RCC 7860 (cell line): Measurements from ENCODE around the gene ADAMTSL1.

Experiments used
- DNase-seq: peaks from one replicate; pipeline ENCODE4 v3.0.0-alpha.2; 2015; ENCODE audit warnings: low spot score
- FAIRE-seq: peaks from 2 replicates; lab custom pipeline; 2012; peaks lifted over from hg19 to GRCh38; lab: Jason Lieb, UNC

Gene ADAMTSL1

DNA sequence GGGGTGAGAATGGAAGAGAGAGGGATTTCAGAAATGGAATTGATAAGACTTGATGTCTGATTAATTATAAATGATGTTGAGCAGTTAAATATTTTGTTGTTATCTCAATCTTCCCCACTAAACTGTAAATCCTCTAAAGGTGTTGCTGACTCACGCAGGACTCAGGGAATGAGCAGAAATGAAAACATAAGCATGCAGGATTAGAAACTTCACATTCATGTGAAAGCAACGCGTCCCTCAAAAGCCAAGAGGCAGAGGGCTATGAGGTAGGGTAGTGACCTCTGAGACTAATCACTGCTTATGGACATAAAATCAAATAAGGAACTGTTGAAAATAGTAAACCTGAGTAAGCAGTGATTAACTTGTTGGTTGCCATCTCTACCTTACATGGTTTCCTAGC, 21.1 kb downstream of the ADAMTSL1 start:
- FAIRE-seq, result no peak
- DNase-seq, result no peak

DNA sequence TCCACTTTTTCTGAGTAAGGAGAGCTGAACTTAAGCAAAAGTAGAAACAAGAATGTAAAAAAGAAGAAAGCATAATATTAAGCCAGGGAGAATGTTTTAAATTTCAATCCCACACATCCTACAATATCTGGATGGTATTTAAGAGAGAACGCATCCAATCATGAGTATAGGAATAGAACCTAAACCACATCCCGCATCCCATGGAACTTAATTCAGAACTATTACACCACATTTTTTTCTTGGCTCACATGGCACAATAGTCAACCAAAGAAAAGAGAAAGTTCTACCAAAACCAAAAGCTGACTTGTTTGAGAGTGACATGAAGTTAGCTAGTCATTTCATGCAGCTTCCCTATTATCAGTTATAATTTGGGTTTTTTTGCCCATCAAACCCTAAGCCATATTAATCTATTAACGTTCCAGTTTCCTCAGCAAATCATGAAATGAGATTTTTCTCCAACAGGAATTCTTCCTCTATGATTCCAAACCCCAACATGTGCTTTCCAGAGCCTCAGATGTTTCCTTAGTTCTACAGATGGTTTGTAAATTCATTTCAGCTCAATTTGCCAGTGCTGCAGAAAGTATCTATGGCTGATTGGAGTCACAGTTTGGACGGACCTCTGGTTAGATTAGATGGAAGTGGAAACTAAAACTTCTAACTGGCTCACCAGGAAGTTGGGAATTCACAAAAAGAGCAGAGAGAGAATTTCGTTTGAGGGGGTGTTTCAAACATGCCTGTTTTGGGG, 22.5 kb downstream of the ADAMTSL1 start:
- FAIRE-seq (no peak), DNase-seq (no peak)

DNA sequence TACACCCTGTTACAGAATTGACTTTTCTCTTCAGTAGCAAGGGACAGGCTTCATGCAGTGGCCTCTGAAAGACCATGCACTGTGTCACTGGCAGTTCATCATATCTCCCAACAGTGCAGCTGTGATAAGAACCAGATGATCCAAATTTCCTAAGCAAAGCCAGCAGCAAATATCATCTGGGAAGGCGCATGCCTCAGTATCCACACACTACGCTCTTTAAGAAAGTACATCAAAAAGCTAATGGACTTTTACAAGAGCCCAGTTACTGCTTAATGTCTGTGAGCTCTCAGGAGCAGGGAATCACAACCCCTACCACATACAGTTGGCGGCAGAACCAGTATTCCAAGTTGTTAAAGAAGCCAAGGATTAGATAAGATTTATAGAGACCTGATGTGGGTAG, 25.1 kb downstream of the ADAMTSL1 start:
- no peak for DNase-seq
- FAIRE-seq, result no peak

DNA sequence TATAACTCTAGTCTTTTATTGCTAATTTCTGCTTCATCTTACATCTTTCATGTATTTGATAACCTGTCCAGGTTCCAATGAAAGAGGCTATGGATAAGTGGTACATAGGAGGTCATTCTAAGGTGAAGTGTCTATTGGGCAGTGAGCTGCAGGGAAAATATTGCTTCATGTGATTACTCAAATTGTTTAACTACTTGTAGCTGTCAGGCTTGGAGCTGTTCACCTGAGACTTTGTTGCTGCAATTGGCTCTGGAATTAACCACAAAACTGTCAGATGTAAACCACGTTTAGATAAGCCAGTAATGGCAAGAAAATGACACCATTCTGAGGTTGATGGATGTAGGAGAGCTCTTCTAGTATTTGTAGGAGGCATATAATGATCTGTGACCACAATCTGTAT, 26.0 kb downstream of the ADAMTSL1 start:
- peak; percentile 84 for FAIRE-seq

DNA sequence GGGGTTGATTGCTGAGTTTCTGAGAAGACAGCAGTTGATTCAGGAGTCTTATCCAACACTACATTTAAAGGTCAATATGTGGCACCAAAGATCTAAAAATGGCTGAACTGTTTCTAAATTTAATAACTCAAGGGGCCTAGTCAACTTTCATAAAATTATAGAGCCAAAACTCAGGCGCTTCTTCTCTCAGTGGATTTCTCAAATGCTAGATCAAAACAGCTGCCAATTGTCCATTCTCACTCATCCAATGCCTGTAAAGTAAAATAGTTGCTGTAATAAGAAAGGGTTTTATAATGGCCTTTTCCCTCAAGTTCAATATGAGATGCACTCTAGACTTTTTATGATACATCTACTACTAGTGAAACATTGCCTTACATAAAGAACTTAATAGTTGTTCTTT, 26.5 kb downstream of the ADAMTSL1 start:
- FAIRE-seq (no peak), DNase-seq (no peak)

More for the DNA sequence above, 26.0 kb downstream of the ADAMTSL1 start:
- peak; percentile 47 for DNase-seq

DNA sequence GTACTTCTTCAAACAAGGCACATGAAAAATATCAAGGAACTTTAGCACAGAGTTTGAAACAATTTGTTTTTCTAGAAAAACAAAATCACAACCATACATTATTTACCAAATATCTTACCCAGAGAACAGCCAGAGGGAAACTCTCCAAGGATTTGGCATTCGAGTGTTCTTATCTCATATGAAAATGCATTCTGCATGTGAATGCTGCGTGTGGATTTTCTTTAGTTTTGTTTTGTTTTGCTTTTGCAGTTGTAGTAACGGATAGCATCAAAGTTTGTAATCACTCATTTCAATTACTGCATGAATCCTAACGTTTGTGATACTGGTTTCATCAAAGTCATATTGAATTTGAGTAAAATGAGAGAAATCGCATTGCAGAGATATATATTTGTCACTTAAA, 28.0 kb downstream of the ADAMTSL1 start:
- no peak for DNase-seq
- no peak for FAIRE-seq

DNA sequence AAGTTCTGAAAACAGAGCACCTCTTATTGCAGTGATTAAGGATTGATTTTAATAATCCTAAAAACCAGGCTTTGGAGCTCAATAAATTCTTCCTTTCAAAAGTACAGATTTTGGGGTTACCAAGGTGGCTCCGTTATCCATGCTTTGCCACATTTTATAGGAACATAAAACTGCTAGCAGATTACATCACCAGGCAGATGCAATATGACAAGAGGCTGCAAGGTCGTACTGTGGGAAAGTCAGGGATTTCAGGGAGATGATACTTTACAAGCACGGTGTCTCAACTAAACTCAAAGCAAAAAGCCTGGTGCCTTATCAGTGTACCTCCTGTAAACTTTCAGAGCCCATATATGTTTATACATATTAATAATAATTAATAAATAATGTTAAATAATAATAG, 28.6 kb downstream of the ADAMTSL1 start:
- no peak for DNase-seq
- FAIRE-seq, result no peak

DNA sequence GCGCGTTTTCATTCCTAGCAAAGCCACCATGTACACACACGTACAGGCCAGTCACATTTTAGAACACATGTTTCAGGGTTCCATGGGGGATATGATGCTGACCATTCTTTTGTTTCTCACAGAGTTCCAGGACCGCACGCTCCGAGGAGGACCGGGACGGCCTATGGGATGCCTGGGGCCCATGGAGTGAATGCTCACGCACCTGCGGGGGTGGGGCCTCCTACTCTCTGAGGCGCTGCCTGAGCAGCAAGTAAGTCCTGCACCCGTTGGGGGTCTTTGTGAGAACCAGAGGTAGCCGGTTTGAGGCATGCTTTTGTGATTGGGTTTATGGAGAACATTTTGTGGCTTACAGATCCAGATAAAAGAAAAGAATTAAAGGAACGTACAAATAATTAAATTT, 30.8 kb downstream of the ADAMTSL1 start:
- FAIRE-seq (no peak), DNase-seq (no peak)

DNA sequence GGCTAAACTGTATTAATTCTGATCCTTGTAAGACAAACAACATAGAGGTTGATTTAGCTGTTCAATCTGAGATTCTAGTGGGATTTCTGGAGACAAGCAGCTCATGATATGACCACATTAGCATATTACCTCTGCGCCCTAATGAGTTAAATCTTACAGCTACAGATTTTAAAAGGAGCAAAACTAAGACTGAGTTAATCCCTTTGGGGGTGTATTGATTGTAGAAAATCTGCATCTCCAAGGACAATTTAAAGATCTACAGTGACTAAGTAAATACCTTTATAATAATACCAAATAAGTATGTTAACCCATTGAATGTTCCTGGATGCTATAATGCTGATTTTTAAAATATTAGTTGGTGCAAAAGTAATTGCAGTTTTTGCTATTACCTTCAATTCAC, 33.2 kb downstream of the ADAMTSL1 start:
- FAIRE-seq, result no peak
- no peak for DNase-seq

DNA sequence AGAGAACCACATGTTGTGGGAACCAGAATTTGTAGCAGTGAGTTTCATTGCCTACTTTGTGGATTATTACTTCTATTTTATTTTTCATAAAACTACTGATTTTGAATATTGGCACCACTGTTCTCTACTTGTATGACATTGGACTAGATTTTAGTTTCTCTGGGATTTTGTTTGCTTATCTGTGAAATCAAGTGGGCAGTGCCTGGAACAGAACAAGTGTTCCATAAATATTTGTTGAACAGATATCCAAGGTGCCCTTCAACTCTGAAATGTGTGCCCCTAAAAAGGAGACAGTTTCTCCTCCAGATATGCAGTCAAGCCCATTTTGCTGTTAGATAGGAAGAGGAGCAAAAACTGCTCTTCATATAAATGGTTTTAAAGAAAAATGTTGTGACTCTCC, 42.6 kb downstream of the ADAMTSL1 start:
- no peak for DNase-seq
- no peak for FAIRE-seq

DNA sequence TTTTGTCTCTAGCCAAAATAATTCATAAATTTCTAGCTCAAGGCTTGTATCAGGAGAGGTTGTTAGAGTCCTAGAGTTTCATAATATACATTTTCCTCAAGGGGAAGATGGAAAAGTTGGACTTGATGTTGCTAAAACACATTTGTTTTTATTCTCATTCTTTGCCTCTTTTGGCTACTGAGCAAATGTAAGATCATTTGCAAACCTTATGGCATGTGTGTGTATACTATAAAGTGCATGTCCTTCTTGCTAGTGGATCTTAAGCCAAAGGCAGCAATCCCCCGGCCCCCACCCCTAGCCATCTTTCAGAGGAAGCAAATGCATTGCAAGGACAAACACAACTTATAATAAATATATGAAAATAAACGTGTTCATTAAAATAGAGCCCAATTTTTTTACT, 43.0 kb downstream of the ADAMTSL1 start:
- DNase-seq, result no peak
- no peak for FAIRE-seq

DNA sequence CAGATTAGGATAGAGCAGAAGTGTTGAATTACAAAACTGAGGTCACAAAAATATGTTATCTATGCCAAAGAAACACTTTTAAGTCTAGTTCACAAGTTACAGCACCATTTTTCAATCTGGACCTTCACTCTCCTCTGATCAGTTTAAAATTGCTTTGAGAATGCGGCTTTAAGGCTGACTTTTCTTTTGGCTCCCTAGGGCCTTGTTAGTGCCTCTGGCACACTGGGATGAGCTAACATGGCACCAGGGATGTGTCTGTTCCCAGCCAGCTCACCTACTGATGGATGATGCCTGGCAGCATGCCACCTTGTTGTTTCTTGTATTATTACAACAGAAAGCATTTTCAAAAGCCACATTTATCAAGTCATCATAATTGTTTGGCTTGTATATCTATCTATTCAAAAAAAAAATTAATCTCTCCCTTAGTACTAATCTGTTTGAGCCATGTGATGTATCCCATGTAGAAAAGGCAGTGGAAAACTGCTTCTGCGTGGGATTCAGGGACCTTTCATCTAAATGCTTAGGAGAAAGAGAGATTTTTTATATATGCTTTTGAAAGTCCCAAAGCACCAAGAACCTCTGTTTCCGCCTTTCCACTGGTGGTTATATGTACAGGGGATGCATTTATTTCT, 46.6 kb downstream of the ADAMTSL1 start:
- no peak for FAIRE-seq
- no peak for DNase-seq

DNA sequence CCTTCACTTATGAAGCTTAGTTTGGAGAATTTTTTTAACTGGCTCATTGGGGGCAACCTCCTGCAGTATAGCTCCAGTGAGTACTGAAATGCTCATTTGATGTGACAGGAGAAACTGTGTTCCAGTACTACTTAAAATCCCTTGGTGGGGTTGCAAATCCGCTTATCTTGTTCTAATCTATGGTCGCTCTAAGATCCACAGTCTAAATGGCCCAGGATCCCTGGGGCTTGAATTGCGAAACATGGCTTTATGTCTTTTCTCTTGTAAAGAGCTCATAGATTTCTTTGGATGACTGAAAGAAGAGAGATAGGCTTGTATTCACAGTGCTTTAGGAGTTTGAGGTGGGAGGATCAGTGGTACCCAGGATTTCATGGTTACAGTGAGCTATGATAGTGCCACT, 52.7 kb downstream of the ADAMTSL1 start:
- FAIRE-seq, result no peak

DNA sequence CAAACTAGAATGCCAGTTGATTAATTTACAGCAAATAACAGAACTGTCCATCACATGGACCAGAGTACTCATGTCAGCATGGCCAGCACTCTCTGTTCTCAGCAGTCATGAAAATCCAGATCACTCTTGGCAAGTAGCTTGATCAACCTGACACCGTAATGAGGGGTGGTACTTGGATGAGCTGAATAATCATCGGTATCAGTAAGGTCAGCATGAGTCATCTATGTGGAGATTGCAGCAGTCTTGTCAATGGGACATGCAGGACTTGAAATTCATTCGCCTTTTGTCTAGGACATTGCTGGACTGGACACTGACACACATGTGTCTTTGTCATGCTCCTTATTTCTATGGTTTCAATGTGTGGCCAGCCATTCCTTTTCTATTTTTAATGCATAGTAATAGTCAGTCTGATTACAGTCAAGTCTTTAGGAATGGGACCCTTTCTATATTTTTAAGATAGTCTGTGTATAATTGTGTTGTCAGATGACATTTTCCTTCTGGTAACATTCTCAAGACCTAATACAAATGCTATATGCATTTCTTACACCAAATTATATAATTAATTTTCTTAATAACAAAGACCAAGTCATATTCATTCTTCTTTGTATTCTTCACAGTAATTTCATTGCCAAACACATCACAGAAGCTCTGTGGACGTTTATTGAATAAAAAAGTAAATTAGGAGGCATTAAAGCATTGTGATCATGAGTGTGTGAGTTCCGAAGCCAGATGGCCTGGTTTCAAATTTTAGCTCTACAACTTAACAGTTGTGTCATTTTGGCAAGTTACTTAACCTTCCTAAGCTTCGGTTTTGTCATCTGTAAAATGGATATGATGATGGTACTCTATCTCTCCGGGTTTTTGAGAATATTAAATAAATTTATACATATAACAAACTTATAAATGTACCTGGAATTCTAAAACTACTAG, 57.4 kb downstream of the ADAMTSL1 start:
- no peak for DNase-seq
- FAIRE-seq, result no peak

More for the DNA sequence above, 52.7 kb downstream of the ADAMTSL1 start:
- DNase-seq, result no peak

DNA sequence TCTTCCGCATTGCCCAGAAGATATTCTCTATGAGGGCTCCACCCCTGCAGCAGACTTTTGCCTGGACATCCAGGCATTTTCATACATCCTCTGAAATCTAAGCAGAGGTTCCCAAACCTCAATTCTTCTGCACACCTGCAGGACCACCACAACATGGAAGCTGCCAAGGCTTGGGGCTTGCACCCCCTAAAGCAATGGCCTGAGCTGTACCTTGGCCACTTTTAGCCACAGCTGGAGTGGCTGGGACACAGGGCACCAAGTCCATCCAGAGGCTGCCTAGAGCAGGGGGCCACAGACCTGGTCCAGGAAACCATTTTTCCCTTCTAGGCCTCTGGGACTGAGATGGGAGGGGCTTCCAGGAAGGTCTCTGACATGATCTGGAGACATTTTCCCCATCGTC, 60.7 kb downstream of the ADAMTSL1 start:
- FAIRE-seq (no peak), DNase-seq (no peak)

DNA sequence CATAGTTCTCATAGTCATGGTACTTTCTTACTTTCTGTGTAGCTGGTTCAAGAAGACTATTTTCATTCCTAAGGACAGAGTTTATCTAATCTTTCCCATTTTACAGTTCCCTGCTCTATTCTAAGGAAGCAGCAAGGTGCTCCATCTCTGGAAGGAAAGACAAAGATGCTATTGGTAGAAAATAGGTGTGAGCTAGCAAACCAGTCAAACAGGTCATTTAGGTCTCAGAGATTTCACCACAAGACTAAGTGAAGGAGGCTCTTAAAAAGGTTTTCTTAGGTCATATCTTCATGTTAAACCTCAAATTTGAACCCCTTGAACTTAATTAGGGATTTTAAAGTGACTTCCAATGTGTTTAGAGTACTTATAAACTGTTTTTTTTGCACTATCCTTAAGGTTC, 62.6 kb downstream of the ADAMTSL1 start:
- FAIRE-seq (no peak), DNase-seq (no peak)

DNA sequence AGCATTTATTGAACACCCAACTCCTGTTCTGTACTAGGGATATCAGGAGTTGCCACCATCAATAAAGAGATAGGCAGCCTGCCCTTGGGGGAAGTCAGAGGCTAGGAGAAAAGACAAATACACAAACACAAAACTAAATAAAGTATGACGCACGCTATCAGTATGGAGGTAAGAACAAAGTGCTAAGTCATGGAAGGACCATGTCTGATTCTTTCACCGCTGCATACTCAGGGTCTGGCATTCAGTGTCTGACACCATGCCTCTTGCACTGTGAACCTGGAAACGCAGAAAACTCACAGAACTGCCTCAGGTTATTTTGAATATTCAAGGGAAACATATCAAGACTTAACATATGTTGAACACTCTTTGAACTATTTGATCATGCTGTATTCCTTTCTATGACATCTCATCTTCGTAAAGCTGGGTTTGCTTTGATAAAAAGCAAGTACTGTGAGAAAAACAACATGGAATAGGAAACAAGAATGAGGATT, 65.3 kb downstream of the ADAMTSL1 start:
- no peak for FAIRE-seq
- DNase-seq, result no peak

DNA sequence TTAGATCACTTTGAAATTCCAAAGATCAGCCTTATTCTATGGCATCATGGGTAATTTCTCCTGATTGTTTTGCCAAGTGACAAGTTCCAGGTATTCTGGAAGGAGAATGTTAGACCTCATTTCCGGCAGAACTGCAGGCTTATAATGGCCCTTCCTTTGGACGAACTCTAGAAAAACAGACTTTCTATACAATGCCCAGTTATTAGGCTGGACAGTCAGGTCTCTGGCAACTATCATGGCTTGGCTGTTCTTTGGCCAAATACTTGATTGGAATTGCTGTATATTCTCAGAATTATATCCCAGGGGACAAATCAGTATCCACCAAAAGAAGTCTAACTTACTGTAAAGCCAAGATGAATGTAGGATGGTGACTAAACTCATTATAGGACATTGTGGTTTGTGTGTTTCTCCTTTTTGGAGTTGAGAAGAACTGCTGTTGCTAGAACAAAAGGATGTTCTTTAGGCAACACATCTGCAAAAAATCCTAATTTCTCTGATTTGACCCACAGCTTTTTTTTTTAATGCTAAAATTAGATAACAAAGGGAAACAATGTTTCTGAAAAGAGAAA, 69.0 kb downstream of the ADAMTSL1 start:
- DNase-seq, result no peak
- no peak for FAIRE-seq

DNA sequence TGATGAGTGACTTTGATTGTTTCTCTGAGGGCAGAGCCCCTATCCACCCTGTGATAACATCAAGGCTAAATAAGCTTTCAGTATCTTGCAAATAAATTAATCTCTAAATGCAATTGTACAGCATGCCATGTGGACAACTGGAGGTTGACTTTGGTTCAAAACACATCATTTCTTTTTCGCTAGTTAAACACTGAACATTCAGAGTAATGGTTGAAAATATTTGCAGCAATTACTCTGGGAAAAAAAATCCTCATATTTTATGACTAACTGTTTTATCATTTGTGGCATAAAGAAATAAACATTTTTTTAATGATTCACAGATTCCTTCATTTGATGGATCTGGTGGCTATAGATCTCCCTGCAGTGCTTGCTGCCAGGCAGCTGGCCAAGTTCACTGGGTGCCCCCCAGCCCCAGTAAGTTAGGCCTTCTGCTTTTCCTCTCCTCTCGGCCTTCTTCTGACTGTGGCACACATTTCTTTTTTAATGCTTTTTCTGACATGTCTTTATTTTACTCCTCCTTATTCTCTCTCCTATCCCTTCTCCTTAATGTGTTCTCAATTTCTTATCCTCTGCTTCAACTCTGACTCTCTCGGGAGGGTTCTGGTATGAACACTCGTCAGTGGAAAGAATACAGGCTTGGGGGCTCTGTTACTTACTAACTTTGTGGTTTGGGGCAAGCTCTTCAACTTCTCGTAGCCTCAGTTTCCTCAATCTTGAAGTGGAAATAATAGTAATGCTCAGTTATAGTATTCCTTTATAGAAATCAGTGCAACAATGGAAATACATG, 69.6 kb downstream of the ADAMTSL1 start:
- FAIRE-seq (peak; percentile 82), DNase-seq (peak; percentile 70)

DNA sequence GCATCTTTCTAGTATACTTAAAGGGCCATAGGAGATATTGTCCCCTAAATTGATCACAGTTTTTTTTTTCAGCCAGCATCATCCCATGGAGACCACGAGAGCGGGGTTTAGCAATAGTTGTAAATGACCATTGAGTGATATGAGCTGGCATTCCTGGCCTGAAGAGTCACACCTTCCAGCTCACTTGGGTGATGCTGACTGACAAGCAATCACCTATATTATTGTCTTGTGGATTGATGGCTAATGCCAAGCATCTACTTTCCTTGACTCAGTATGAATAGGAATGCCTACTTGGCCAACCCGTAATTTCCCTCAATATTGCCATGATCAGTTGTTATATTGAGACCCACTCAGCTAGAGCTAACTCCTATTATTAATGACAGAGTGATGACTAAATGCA, 70.5 kb downstream of the ADAMTSL1 start:
- peak; percentile 5 for FAIRE-seq
- peak; percentile 70 for DNase-seq
